GM12878 (cell line): ENCODE measurements around the gene CADPS. TPM values are rescaled to one million over a fixed set of nuclear protein-coding genes. Genes with fewer than 3 reads are reported as not detected.

ENCODE experiments used
- ATAC-seq: fragments of 200-7000 bp; cut with Tn5 transposase; 3 replicates; pipeline ENCODE4 v1.9.1; 2020; ENCODE audit warnings: mild to moderate bottlenecking, moderate library complexity
- BruUV-seq: library from RNA; stranded (reverse); fragments of 400-500 nt; replicated peaks from 2 replicates; lab custom pipeline; 2021; lab: Mats Ljungman, UMichigan
- CTCF ChIA-PET: fragments of 300-600 bp; sonication (Branson Sonifier 250); formaldehyde crosslinking; extraction: SDS; loops from one replicate; lab custom pipeline; 2021; ENCODE audit warnings: inconsistent platforms; lab: Yijun Ruan, JAX
- POLR2A ChIA-PET: fragments of 350-600 bp; formaldehyde crosslinking; extraction: SDS; loops from one replicate; lab custom pipeline; 2021; ENCODE audit warnings: inconsistent platforms; lab: Charles Lee
- RAD21 ChIA-PET: fragments of 300-600 bp; sonication (Branson Sonifier 250); formaldehyde crosslinking; loops from one replicate; lab custom pipeline; 2023; ENCODE audit warnings: antibody characterized with exemption; ENCODE audit not compliant: unreplicated experiment; lab: Charles Lee
- SMC1A ChIA-PET: fragments of 300-600 bp; sonication (Branson Sonifier 250); formaldehyde crosslinking; loops from one replicate; lab custom pipeline; 2023; ENCODE audit not compliant: unreplicated experiment, uncharacterized antibody; lab: Charles Lee
- DNase-seq: peaks from one replicate; pipeline ENCODE4 v3.0.0-alpha.2; 2011; ENCODE audit warnings: low read depth, low spot score
- FAIRE-seq: peaks from 3 replicates; lab custom pipeline; 2011; peaks lifted over from hg19 to GRCh38; lab: Jason Lieb, UNC
- H2AFZ ChIP-seq: 2 replicates; pipeline ENCODE4 v1.6.0; 2011; ENCODE audit warnings: low read depth, low read length, control low read depth; ENCODE audit not compliant: control insufficient read depth
- H3K27ac ChIP-seq: 2 replicates; pipeline ENCODE4 v1.5.1; 2011; ENCODE audit warnings: control low read depth; ENCODE audit not compliant: control insufficient read depth, insufficient read depth
- H3K27me3 ChIP-seq, 2 experiments: replicated peaks in 1 of 2; 2 replicates each; pipeline versions ENCODE4 v1.6.0 to v1.6.1; 2011; ENCODE audit warnings: low read length in 1 of 2; ENCODE audit not compliant: control insufficient read depth in 2 of 2, insufficient read depth in 2 of 2
- H3K36me3 ChIP-seq, 2 experiments: 2 replicates each; pipeline ENCODE4 v1.5.1; 2011; ENCODE audit warnings: low read length in 1 of 2; ENCODE audit not compliant: control insufficient read depth in 2 of 2, insufficient read depth in 2 of 2
- H3K4me1 ChIP-seq: 2 replicates; pipeline ENCODE4 v1.6.1; 2011; ENCODE audit warnings: mild to moderate bottlenecking, low read length, moderate library complexity, mixed read lengths; ENCODE audit not compliant: control insufficient read depth, insufficient read depth
- H3K4me2 ChIP-seq: 2 replicates; pipeline ENCODE4 v1.6.0; 2011; ENCODE audit warnings: control low read depth; ENCODE audit not compliant: control insufficient read depth, insufficient read depth
- H3K4me3 ChIP-seq: fragments of 200-600 bp; sonication (generic); 2 replicates; pipeline ENCODE4 v1.5.1; 2016
- H3K79me2 ChIP-seq: 2 replicates; pipeline ENCODE4 v1.6.0; 2011; ENCODE audit warnings: low read length; ENCODE audit not compliant: control insufficient read depth, insufficient read depth
- H3K9ac ChIP-seq: 2 replicates; pipeline ENCODE4 v1.8.0; 2011; ENCODE audit warnings: low read length, control low read depth, mixed read lengths; ENCODE audit not compliant: control insufficient read depth, insufficient read depth
- H3K9me3 ChIP-seq: replicated peaks from 3 replicates; pipeline ENCODE4 v1.5.1; 2011; ENCODE audit warnings: mild to moderate bottlenecking, low read length; ENCODE audit not compliant: control insufficient read depth, insufficient read depth
- H4K20me1 ChIP-seq: 2 replicates; pipeline ENCODE4 v1.6.0; 2011; ENCODE audit not compliant: control insufficient read depth, insufficient read depth
- BCL11A ChIP-seq: IDR thresholded peaks from 2 replicates; pipeline ENCODE4 v1.6.1; 2011; ENCODE audit warnings: low read depth, low read length
- BRCA1 ChIP-seq: IDR thresholded peaks from 2 replicates; pipeline ENCODE4 v1.6.1; 2011; ENCODE audit warnings: low read depth, low read length, improper control_type of control experiment
- ETV6 ChIP-seq, 2 experiments: fragments of 450-650 bp in 1 of 2; IDR thresholded peaks in 1 of 2; conservative IDR thresholded peaks in 1 of 2; 2 replicates each; pipeline ENCODE4 v1.6.1; 2014; ENCODE audit warnings: antibody characterized with exemption in 1 of 2, borderline replicate concordance in 1 of 2, low read depth in 1 of 2, mild to moderate bottlenecking in 1 of 2, moderate library complexity in 1 of 2
- IRF4 ChIP-seq: IDR thresholded peaks from 2 replicates; pipeline ENCODE4 v1.6.1; 2011; ENCODE audit warnings: low read depth, low read length
- IRF5 ChIP-seq: fragments of 450-650 bp; IDR thresholded peaks from 2 replicates; pipeline ENCODE4 v1.6.1; 2017; ENCODE audit warnings: borderline replicate concordance
- MTA2 ChIP-seq: fragments of 450-650 bp; IDR thresholded peaks from 2 replicates; pipeline ENCODE4 v1.6.1; 2016; ENCODE audit warnings: low read depth, mild to moderate bottlenecking, moderate library complexity
- MYB ChIP-seq: fragments of 150-350 bp; IDR thresholded peaks from 2 replicates; pipeline ENCODE4 v1.6.1; 2014; ENCODE audit warnings: mild to moderate bottlenecking, low read depth, low read length, borderline replicate concordance
- NFXL1 ChIP-seq: fragments of 450-650 bp; IDR thresholded peaks from 2 replicates; pipeline ENCODE4 v1.6.1; 2017; ENCODE audit warnings: antibody characterized with exemption, mild to moderate bottlenecking, borderline replicate concordance
- NFYB ChIP-seq: IDR thresholded peaks from 2 replicates; pipeline ENCODE4 v1.6.1; 2011; ENCODE audit warnings: low read depth, mild to moderate bottlenecking, low read length, improper control_type of control experiment, moderate library complexity; ENCODE audit not compliant: insufficient read depth
- NR2F1 ChIP-seq: fragments of 450-650 bp; conservative IDR thresholded peaks from 2 replicates; pipeline ENCODE4 v1.6.1; 2017; ENCODE audit warnings: mild to moderate bottlenecking
- PAX8 ChIP-seq: fragments of 450-650 bp; IDR thresholded peaks from 2 replicates; pipeline ENCODE4 v1.6.1; 2017; ENCODE audit warnings: mild to moderate bottlenecking, moderate library complexity
- RAD21 ChIP-seq: IDR thresholded peaks from 2 replicates; pipeline ENCODE4 v1.6.1; 2011; ENCODE audit warnings: mild to moderate bottlenecking, low read depth, low read length, moderate library complexity; ENCODE audit not compliant: insufficient read depth
- SREBF1 ChIP-seq: IDR thresholded peaks from 2 replicates; pipeline ENCODE4 v1.6.1; 2012; ENCODE audit warnings: mild to moderate bottlenecking, low read length
- YBX1 ChIP-seq: fragments of 450-650 bp; IDR thresholded peaks from 2 replicates; pipeline ENCODE4 v1.6.1; 2016; ENCODE audit warnings: antibody characterized with exemption
- WGBS: methylation state at CpG from one replicate; pipeline ENCODE4 v1.1.6; 2016; ENCODE audit warnings: low lambda C conversion rate; ENCODE audit not compliant: insufficient replicate concordance, insufficient coverage; ENCODE audit errors: missing lambda C conversion rate; 5-methylcytosine and 5-hydroxymethylcytosine counted together
- in situ Hi-C: fragments of 300-500 bp; cut with MboI; formaldehyde crosslinking; loops from 9 replicates; pipeline ENCODE4 v1.14.3; 2018; ENCODE audit warnings: mixed read lengths
- intact Hi-C: fragments of 100-400 bp; cut with micrococcal nuclease; formaldehyde crosslinking; loops from one replicate; pipeline ENCODE4 v1.14.2; 2022; ENCODE audit not compliant: unreplicated experiment
- polyA plus RNA-seq, 11 experiments: library from polyadenylated mRNA; depleted of rRNA in 4 of 11; unstranded in 6 of 11; stranded (reverse) in 5 of 11; fragments of >200 nt; fragmentation: Nextera tagmentation in 4 of 11; fragmentation: Illumina TruSeq in 1 of 11; extraction: Ambion mirVana in 4 of 11; extraction: Trizol in 1 of 11; gene quantifications; 1 replicate in 1 of 11; 2 replicates in 10 of 11; pipeline versions ENCODE4 v1.2.1 to v1.2.3, GENCODE V29; 2011 to 2016; ENCODE audit warnings: inconsistent platforms in 2 of 11, missing spikeins in 2 of 11, low read depth in 1 of 11
- total RNA-seq, 4 experiments: library from RNA; depleted of rRNA in 3 of 4; stranded (reverse); fragments of >200 nt in 3 of 4; fragmentation: Illumina TruSeq in 1 of 4; extraction: Trizol in 1 of 4; gene quantifications; 2 replicates each; pipeline versions ENCODE4 v1.2.1 to v1.2.3, GENCODE V29; 2013 to 2021
- TF ChIP-seq, protein P1 (sequence below): IDR thresholded peaks from 2 replicates; pipeline ENCODE4 v1.6.1; 2012; ENCODE audit warnings: low read depth, low read length, improper control_type of control experiment
- TF ChIP-seq, protein P2 (sequence below): fragments of 450-650 bp; IDR thresholded peaks from 2 replicates; pipeline ENCODE4 v1.6.1; 2016; ENCODE audit warnings: mild to moderate bottlenecking
- TF ChIP-seq, protein P3 (sequence below): IDR thresholded peaks from 2 replicates; pipeline ENCODE4 v1.6.1; 2012; ENCODE audit warnings: improper control_type of control experiment, low read depth, low read length; ENCODE audit not compliant: insufficient replicate concordance

Gene CADPS
- total and polyA plus RNA-seq, 10 of the 15 experiments (the other 5 are each of a cell fraction or from before 2014, with no cell fraction given), result 0.20 TPM; not detected in 9

DNA sequence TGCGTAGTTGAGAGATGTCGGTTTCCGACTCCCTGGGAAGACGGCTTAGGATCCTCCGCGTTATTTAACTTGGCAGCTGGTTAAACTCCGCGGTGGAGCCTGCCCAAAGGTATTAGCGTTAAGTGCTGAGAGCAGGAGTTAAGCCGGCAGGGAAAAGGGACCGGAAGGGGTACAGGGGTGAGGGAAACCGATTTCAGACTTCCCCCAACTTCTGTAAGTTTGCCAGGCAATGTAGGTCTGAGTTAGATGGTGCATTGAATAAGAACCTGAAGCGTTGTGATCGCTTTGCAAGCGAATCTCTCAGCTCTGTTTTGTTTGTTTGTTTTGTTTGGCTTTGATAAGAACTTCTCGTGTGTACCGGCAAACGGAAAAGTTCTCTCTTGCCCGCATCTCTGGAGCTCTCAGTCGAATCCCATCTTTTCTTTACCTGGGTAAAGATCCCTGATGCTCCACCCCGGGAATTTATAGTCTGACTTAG, 495.9 kb downstream of the CADPS start:
- TF ChIP-seq IRF5 (no peak), RAD21 (no peak), NFXL1 (no peak), IRF4 (no peak), PAX8 (no peak), BCL11A (no peak), BRCA1 (no peak), YBX1 (no peak), ETV6 (conservative IDR thresholded peaks at IDR 0.05 in 1 of 2, IDR thresholded peaks at IDR 0.05 in 1 of 2; ENCODE audit: borderline replicate concordance in 1 of 2, low read depth in 1 of 2) (no peak), NR2F1 (no peak), MYB (no peak), SREBF1 (no peak), NFYB (no peak), MTA2 (no peak)
- TF ChIP-seq, protein P1, sequence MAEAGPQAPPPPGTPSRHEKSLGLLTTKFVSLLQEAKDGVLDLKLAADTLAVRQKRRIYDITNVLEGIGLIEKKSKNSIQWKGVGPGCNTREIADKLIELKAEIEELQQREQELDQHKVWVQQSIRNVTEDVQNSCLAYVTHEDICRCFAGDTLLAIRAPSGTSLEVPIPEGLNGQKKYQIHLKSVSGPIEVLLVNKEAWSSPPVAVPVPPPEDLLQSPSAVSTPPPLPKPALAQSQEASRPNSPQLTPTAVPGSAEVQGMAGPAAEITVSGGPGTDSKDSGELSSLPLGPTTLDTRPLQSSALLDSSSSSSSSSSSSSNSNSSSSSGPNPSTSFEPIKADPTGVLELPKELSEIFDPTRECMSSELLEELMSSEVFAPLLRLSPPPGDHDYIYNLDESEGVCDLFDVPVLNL, result no peak
- TF ChIP-seq, protein P2, sequence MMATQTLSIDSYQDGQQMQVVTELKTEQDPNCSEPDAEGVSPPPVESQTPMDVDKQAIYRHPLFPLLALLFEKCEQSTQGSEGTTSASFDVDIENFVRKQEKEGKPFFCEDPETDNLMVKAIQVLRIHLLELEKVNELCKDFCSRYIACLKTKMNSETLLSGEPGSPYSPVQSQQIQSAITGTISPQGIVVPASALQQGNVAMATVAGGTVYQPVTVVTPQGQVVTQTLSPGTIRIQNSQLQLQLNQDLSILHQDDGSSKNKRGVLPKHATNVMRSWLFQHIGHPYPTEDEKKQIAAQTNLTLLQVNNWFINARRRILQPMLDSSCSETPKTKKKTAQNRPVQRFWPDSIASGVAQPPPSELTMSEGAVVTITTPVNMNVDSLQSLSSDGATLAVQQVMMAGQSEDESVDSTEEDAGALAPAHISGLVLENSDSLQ, result no peak
- TF ChIP-seq, protein P3, sequence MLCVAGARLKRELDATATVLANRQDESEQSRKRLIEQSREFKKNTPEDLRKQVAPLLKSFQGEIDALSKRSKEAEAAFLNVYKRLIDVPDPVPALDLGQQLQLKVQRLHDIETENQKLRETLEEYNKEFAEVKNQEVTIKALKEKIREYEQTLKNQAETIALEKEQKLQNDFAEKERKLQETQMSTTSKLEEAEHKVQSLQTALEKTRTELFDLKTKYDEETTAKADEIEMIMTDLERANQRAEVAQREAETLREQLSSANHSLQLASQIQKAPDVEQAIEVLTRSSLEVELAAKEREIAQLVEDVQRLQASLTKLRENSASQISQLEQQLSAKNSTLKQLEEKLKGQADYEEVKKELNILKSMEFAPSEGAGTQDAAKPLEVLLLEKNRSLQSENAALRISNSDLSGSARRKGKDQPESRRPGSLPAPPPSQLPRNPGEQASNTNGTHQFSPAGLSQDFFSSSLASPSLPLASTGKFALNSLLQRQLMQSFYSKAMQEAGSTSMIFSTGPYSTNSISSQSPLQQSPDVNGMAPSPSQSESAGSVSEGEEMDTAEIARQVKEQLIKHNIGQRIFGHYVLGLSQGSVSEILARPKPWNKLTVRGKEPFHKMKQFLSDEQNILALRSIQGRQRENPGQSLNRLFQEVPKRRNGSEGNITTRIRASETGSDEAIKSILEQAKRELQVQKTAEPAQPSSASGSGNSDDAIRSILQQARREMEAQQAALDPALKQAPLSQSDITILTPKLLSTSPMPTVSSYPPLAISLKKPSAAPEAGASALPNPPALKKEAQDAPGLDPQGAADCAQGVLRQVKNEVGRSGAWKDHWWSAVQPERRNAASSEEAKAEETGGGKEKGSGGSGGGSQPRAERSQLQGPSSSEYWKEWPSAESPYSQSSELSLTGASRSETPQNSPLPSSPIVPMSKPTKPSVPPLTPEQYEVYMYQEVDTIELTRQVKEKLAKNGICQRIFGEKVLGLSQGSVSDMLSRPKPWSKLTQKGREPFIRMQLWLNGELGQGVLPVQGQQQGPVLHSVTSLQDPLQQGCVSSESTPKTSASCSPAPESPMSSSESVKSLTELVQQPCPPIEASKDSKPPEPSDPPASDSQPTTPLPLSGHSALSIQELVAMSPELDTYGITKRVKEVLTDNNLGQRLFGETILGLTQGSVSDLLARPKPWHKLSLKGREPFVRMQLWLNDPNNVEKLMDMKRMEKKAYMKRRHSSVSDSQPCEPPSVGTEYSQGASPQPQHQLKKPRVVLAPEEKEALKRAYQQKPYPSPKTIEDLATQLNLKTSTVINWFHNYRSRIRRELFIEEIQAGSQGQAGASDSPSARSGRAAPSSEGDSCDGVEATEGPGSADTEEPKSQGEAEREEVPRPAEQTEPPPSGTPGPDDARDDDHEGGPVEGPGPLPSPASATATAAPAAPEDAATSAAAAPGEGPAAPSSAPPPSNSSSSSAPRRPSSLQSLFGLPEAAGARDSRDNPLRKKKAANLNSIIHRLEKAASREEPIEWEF, result no peak
- Histone ChIP-seq H3K9me3 (no peaks in the 10 kb centered on the region), H3K36me3 (no peaks in the 10 kb centered on the region), H2AFZ (no peak overlapping the region), H4K20me1 (no peaks in the 10 kb centered on the region), H3K4me2 (no peak overlapping the region), H3K27ac (no peak overlapping the region), H3K4me1 (no peaks in the 10 kb centered on the region), H3K79me2 (no peaks in the 10 kb centered on the region), H3K9ac (no peak overlapping the region), H3K4me3 (no peak overlapping the region), H3K27me3 (peaks cover 3 to 15% of the 10 kb centered on the region in 2 experiments; a peak in 3 of 4 replicates)
- intact Hi-C loops, result no loop called here
- 21% methylated on average over 21 of the region's 21 CpGs for WGBS
- in situ Hi-C loops, result no loop called here
- ChIA-PET SMC1A (no interaction called here), CTCF (interaction anchor here (0.6 kb wide), 1 partner anchor 140 kb away, joined by 3 read pairs; no protein-coding TSS in a partner anchor), RAD21 (no interaction called here), POLR2A (no interaction called here)
- no peak for DNase-seq
- no peak for ATAC-seq
- FAIRE-seq, result no peak
- no TSS peak for BruUV-seq
